HG03139 (cell line): ENCODE data around the gene CFAP107.

Experiments
- ATAC-seq: cut with Tn5 transposase; IDR thresholded peaks from one replicate; pipeline ENCODE4 v1.9.1; 2021; ENCODE audit not compliant: unreplicated experiment

CFAP107 gene

GRCh38 chr1:12739613-12740012, 6.4 kb upstream of the CFAP107 start:
- no peak for ATAC-seq

- no peak for ATAC-seq
Observed at GRCh38 chr1:12741946-12742345, 4.1 kb upstream of the CFAP107 start.

DNA sequence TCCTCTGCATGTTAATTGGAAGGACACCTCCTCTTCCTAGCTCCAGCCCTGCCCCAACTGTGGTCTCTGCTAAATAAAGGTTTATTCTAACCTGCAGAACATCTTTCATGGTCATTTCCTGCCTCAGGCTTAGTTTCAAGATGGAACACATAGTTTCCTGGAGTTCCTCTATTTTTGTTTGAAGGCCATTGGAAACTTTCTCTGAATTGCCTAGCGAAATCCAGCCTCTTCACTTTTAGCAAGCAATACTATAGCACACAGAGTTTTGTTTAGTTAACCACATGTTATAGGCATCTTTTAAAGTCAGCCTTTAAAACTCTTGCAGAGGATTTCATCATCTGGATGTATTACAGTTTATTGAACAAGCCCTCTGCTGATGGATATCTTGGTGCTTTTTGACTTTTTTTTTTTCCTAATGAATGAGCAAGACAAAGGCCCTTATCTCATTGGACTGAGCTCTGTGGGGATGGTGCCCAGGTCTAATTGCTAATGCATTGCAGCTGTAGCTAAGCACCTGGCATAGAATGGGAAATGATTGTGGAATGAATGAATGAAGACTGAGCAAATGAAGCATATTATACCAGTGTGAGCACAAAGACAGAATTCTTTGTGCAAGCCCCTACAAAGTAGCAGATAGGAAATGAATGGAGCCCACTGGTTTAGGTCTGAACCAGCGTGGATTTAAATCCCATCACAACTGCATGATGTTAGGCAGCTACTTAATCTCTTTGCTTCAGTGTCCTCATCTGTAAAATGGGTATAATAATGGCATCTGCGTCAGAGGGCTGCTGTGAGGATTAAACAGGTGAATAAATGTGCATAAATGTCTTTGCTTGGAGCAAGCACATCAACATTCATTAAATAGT, 641 bp upstream of the CFAP107 start:
- no peak for ATAC-seq

DNA sequence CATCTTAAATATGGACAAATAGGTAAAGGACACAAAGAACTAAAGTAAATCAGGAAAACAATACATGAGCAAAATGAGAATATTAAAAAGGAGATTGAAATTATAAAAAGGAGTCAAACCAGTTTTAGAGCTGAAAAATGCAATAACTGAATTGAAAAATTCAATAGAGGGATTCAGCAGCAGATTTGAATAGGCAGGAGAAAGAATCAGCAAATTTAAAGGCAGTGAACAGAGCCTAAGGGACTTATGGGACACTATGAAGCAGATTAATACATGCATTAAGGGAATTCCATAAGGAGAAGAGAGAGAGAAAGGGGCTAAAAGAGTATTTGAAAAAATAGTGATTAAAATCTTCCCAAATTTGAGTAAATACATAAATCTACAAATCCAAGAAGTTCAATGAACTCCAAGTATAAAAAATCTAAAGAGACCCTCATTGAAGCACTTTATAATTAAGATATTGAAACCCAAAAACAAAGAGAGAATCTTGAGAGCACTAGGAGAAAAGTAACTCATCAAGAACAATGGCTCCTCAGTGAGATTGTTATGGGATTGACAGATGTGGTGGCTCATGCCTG, 2.9 kb downstream of the CFAP107 start:
- no peak for ATAC-seq

- no peak for ATAC-seq
Observed at GRCh38 chr1:12754738-12755137, 8.7 kb downstream of the CFAP107 start.

DNA sequence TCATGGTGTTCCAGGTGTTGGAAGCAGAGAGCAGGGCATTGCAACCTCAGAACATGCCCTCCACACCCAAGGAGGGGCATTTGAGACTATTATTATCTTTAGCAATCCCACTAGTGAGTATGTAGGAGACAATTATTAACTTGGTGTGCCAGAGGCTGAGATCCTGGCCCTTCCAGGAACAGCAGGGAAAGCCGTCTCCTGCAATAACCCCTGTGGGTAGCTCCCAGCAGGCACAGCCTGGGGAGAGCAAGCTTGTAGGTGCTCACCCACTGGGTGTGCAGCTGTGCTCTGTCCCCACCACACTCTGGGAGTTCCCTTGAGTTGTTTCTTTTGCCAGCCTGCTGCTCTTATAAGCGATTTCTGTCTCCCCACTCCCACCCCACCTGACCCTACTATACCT, 10.3 kb downstream of the CFAP107 start:
- ATAC-seq, result no peak

DNA sequence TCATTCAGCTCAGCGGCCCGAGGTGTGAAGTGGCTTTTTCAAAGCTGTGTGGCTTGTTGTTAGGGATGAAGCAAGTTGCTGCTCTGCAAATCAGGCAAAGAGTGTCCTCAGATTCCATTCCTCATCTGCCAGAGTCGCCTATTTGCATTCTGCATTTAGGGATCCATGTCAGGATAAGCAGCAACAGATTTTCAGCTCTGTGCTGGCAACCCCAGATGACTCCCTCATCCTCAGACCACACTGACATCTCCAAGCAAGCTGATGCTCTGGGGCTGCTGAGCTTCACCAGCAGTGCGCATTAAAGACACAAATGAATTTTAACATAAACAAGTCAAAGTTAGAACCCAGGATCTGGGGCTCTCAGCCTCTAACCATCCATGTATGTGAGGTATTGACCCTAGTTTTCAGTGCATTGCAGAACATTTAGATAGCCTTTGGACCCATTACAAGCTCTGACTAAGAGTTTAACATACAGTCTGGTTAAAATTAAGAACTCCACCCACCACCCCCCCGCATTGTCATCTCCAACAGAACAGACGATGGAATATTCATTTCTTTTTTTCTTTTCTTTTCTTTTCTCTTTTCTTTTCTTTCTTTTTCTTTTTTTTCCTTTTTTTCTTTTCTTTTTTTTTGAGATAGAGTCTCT, 10.9 kb downstream of the CFAP107 start:
- no peak for ATAC-seq

DNA sequence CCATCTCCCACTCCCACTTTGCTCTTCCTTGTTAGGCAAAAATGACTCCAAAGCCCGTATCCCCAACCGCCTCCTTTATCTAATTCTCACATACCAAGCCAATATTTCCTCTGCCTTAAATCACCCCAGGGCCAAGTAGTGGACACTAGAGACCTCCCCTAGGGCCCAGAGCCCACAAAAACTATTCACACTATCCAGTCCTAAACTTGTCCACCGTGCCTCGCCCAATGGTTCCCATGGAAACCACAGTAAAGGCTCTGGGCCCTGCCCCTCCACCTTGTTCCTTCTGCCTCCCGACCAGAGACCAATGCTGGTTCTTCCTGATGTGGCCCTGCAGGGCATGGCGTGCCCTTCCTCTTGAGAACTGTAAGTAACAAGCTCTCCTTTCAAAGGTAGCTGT, 11.8 kb downstream of the CFAP107 start:
- no peak for ATAC-seq

DNA sequence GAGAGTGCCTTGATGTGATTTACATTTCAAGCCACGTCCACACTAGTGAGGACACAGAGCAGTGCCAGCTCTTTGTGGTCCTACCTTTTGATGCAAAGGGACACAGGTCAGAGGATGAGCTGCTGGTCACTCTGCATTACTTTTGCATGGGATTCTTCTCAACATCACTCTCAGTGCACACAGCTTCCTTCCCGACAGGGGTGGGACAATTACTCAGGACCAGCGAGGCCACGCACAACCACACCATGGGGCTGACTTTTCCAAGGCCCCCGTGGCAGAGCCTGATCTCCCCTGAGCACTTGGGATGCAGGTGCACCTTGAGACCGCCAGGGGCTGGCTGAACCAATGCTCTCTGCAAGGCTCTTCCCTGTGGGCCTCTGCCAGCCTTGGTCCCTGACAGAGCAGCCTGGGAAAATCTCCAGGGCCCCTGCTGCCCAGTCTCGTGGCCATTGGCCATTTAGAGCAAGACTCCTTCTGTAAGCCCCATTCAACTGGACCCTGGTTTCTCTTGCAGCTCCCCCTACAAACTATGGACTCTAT, 14.3 kb downstream of the CFAP107 start:
- no peak for ATAC-seq

- ATAC-seq, result no peak
Observed at GRCh38 chr1:12761781-12762180, 15.8 kb downstream of the CFAP107 start.

GRCh38 chr1:12762766-12763165, 16.8 kb downstream of the CFAP107 start:
- no peak for ATAC-seq

- no peak for ATAC-seq
Observed at GRCh38 chr1:12763479-12763878, 17.5 kb downstream of the CFAP107 start.

DNA sequence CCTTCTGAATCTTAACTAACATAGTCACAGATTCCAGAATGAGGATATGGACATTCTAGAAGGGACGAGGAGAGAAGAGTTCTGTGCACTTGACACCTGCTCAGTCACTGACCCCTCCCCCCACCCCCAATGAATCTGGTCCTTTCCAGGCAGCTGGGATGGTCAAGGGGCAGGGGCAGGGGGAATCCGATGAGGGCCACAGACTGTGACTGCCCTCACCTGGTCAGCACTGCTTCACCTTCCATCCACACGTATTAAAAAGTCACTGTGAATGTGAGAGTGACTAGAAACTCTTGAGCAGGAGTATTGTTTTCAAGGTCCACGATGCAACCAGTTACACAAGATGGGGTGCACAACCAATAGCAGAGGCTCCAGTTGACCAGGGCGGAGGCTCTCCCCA, 18.0 kb downstream of the CFAP107 start:
- no peak for ATAC-seq

GRCh38 chr1:12769031-12769430, 23.0 kb downstream of the CFAP107 start:
- ATAC-seq, result no peak

DNA sequence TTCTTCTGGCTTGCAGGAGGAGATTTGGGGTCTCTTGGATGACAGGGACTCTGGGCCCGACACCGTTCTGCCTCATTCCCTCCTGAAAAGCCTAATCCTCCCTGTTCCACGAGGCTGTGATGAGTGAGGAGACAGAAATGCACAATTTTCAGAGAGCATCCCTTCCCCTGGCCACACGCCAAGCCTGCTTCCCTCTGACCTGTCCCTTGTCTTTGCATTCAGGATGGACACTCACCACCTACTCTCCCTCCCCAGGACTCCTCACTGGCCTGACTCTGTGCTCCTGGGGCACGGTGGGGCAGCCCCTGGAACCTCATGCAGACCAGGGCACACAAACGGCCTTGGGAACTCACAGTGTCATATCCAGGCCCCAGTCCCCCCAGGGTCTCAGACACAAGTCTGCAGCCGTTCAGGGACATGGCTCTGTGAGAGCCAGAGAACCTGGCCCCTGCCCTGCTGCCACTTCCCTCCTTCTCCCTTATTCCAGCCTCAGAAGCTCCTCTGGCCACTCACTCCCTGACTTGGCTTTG, 24.0 kb downstream of the CFAP107 start:
- no peak for ATAC-seq

- no peak for ATAC-seq
Observed at GRCh38 chr1:12770620-12771019, 24.6 kb downstream of the CFAP107 start.

DNA sequence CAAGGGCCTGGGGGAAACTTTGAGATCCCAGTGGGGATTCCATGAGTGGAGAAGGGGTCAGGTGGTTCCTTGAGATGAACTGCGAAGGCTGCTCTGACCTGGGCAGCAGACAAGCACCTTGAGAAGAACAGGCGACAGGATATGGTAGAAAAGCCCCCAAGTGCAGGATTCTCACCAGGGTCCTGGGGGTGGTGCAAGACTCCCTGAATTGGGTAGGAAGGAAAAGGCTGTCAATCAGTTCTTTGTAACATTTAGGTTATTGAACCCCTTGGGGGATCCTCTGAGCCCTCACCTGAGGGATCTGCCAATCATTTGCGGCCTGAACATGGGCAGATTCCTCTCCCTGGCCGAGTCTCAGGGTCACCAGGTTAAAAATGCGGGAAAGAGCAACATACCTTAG, 25.2 kb downstream of the CFAP107 start:
- no peak for ATAC-seq

DNA sequence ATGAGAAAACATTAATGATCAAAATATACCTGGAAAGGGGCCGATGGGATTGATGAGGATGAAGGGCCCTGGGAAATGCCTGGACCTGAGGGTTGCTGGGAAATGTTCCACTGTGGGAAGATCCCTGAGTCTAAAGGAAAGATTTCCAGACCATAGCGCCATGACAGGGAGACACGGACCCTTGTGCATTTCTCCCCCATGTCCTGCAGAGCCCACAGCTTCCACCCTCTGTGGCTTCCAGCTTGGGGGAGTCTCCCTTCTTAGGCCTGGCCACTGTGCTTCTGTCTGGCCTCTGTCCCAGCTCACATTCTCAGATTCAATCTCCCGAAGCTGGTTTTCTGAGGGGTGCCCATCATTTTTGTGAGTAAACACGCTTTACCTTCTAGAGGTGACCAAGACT, 26.5 kb downstream of the CFAP107 start:
- no peak for ATAC-seq

DNA sequence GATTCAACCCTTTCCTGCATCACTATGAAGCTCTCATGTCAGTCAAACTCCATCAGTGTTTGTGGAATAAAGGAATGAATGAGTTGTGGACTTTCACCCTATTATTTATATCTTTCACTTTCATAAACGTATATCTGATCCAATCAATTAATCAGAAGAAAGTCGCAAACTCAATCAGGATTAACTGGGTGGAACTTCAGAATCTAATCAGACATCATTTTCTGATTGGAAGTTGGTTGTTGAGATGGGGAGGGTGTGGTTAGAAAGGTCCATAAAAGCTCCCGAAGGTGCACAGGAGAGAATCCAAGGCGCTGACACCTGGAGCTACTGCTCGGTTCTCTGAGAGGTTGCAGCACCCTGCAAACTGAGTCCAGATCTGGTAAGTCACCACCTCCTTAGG, 27.4 kb downstream of the CFAP107 start, which contains the start of gene PRAMEF12:
Gene PRAMEF12, plus strand, starts transcription at position 301 of the 400 bp plus-strand sequence. CDS start 1,130 bp downstream, outside the sequence.
- no peak for ATAC-seq

- ATAC-seq, result no peak
Observed at GRCh38 chr1:12774801-12775345, 28.9 kb downstream of the CFAP107 start.

DNA sequence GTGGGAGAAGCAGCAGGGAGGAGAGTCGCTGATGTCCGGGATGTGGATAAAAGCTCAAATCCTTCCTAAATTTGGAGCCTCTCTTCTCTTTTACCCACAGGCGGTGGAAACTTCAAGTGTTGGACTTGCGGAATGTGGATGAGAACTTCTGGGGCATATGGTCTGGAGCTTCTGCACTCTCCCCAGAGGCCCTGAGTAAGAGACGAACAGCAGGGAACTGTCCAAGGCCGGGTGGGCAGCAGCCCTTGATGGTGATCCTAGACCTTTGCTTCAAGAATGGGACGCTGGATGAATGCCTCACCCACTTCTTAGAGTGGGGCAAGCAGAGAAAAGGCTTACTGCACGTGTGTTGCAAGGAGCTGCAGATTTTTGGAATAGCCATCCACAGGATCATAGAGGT, 29.4 kb downstream of the CFAP107 start:
- ATAC-seq, result no peak
